HG02884 (cell line): ENCODE results near the gene NOTUM.

Experiments
- ATAC-seq: cut with Tn5 transposase; IDR thresholded peaks from one replicate; pipeline ENCODE4 v1.9.1; 2021; ENCODE audit warnings: mild to moderate bottlenecking, moderate library complexity; ENCODE audit not compliant: unreplicated experiment

Gene NOTUM

DNA sequence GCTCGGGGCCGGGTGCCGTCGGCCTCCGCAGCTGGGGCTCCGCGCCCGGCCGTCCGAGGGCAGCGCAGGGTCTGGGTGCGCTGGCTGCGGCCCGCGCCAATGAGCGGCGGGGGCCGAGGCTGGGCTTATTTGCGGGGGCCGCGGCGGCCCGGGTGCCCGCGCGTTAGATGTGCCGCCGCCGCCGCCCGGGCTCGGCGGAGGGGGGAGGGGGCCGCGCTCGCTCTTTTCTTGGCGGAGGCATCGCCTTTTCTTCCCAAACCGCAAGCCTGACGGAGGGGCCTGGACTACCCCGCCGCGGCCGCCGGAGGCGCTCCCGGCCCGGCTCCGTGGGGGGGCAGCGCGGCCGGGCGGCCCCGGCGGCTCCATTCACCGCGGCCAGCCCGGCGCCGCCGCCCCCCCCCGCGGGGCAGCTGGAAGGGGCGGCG is at the start of gene NOTUM:
Gene NOTUM (minus strand): TSS at position 101 of the 425 bp plus-strand sequence. CDS start 278 bp downstream, outside the sequence.
- ATAC-seq, result no peak

- no peak for ATAC-seq
These were observed 48.4 kb upstream of the NOTUM start for GRCh38 chr17:82009413-82009812.

GRCh38 chr17:82008941-82009405 is 48.0 kb upstream of the NOTUM start:
- no peak for ATAC-seq

GRCh38 chr17:82008258-82008940 is 47.4 kb upstream of the NOTUM start:
- no peak for ATAC-seq

- ATAC-seq, result no peak
These were observed 46.7 kb upstream of the NOTUM start for GRCh38 chr17:82007495-82008257.

DNA sequence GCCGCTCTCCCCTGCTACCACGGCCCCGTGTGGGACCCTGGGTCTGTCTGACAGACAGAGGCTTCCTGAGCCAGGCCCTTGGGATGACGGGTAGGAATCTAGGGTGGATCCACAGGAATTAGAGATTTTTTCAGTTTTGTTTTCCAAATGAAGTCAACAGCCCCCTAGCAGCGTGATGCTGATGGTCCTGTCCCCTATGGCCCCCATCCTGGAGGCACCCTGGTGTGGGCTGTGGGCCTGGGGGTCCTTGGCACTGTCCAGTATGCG is 46.2 kb upstream of the NOTUM start:
- no peak for ATAC-seq

- no peak for ATAC-seq
These were observed 45.7 kb upstream of the NOTUM start for GRCh38 chr17:82006468-82007227.

DNA sequence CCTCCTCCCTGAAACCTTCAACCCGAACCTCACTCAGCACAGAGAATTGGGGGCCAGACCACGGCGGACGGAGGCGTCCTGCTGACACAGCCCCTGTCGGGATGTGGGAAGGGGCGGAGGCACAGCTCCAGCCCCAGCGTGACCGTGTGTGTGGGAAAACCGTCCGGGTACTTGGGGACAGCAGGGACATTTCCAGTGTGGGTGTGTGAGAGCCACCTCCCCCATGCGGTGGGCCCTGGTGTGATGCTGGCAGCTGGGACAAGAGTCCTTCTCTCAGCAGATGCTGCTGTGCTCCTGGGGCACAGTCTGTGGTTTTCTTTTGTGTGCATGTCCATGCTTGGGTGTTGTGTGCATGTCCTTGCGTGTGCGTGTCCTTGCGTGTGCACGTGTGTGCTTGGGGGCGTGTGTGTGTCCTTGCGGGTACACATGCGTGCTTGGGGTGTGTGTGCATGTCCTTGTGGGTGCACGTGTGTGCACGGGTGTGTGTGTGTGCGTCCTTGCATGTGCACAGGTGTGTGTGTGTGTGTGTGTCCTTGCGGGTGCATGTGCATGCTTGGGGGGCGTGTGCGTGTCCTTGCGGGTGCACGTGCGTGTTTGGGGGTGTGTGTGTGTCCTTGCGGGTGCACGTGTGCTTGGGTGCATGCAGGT is 44.8 kb upstream of the NOTUM start:
- ATAC-seq, result no peak

GRCh38 chr17:82004517-82005455 is 43.8 kb upstream of the NOTUM start:
- ATAC-seq, result no peak

DNA sequence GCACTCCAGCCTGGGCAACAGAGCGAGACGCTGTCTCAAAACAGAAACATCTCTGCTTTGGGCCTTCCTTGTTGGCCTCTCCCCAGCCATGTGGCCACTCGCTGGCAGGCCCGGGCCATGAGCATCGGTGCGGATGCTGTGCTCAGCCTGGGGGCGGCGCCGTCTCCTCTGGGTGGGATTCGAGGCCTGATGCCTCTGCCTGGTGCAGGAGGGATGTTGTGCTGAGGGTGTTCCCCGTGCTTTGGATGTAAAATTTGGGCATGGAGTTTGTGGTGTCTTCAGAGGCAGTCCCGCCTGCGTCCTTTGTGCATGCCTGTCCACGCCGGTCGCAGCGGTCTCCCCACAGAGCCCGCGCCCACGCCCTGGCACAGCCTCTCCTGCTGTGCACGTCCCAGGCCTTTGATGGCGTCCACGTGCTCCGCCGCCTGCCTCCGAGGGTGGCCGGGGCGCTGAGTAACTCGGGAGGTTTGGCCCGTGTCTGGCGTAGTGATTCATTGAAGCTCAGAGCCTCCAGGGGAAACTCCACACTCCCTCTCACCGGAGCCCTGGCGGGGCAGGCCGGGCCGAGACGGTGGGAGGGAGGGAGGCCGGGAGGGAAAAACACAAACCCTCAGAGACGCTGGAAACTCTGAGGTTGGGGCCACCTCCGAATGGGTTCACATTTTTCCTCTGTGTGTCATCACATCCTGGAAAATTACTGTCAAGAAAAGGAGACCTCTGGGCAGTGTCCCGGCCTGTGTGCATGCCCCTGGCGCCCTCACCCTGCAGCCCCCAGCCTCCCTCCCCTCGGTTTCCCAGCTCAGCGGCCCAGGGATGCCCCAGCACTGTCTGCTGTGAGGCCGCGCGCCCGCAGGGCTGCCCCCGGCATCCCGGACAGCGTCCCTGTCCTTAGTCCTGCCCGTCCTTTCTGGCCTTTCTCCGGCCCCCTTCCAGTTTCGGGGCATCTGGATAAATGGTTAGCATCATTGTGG is 42.7 kb upstream of the NOTUM start:
- no peak for ATAC-seq

DNA sequence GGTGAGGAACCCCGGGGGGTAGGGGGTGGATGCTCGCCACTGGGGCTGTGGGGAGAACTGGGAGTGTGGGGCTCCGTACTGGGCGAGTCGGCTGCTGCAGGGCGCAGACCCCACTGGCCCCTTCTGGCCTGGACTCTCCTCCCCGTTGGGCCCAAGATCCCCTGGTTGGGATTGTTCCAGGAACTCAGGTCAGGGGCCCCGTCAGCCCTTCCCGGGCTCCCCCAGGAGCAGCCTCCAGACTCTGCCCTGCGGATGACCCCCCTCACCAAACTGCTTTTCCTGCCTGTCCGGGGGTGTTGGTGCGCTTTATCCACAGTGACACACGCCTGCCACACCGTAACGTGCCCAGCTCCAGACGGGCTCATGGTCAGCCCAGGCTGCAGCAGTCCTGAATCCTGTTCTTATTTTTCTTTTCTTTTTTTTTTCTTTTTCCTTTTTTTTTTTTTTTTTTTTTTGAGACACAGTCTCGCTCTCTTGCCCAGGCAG is 40.6 kb upstream of the NOTUM start:
- no peak for ATAC-seq

DNA sequence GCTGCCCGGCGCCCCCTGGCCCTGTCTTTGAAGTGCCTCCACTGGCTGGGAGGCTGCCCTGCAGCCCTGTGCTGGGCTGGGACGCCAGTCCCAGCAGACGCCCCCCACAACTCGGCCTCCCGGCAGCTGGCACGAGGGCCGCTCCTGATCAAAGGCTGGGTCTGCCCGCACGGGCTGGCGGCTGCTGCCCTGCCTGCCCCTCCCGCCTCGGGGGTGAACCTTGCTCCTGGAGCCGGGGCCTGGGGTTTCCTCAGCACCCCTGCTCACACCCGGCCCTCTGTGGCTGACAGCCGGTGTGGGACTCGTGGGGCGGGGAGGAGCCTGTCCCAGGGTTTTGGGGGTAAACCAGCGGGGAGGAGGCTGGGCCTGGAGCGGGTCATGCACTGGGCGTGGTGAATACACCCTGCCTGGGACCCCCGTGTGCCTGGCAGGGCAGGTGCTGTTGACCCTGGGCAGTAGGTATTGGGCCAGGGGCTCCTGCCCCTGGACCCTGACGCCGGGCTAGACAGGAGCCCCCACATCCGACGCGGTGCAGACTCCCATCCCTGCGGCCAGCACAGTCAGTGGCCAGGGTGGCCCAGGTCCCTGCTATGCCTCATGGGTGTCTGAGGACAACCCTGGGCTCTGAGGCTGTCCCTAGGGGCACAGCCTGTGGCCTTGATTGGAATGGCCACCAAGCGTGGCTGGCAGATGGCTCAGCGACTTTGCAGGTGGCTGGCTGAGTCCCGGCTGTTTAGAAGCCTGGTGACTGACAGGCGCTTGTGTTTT is 40.0 kb upstream of the NOTUM start:
- no peak for ATAC-seq

DNA sequence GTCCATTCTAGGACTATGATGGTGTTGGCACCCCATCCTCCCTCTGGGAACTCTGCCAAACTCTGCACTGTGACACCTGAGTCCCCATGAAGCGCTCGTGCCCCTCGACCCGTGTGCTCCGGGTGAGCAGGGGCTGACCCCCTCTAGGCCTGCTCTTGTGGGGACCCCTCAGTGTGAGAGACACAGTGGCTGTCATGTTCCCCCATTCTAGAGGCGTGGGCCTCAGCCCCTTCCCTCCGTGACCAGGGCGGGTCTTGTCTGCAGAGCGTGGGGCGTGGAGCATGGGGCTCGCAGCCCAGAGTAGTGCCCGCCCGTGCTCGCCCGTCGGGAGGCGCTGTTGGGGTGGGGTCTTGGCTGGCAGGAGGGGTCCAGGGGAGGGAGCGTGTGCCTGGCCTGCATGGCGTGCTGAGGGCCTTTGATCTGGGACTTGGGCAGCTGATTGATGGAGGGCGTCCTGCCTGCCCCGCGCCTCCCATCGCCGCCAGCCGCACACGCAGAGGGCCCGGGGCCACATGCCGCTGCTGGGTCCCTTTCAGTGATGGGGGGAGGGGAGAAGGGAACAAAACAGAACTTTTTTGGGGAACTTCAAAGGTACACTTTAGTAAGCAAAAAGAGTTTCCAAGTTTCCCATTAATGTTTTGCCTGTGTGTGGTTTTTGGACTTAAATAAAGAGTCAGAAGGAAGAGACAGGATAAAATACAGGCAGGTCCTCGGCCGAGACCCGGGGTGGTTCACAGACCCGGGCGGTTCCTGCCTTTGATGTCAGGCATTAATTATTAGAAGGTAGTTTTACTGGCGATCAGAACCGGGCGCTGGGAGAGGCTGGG is 39.2 kb upstream of the NOTUM start:
- ATAC-seq, result no peak

- no peak for ATAC-seq
These were observed 38.6 kb upstream of the NOTUM start for GRCh38 chr17:81999587-81999975.

GRCh38 chr17:81998691-81999438 is 37.9 kb upstream of the NOTUM start:
- ATAC-seq, result no peak

GRCh38 chr17:81998212-81998611 is 37.2 kb upstream of the NOTUM start:
- no peak for ATAC-seq
